ENCODE measurements around the gene PLXNA4.

PLXNA4 gene

GRCh38 chr7:132564090-132564489 lies 12.2 kb downstream of the PLXNA4 start:
- no peak for DNase-seq

DNA sequence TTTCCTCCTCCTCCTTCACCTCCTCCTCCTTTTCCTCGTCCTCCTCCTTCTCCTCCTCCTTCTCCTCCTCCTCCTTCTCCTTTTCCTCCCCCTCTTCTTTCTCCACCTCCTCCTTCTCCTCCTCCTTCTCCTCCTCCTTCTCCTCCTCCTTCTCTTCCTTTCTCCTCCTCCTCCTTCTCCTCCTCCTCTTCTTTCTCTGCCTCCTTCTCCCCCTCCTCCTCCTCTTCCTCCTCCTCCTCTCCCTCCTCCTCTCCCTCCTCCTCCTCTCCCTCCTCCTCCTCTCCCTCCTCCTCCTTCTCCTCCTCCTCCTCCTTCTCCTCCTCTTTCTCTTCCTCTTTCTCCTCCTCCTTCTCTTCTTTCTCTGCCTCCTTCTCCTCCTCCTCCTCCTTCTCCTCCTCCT lies 13.6 kb downstream of the PLXNA4 start:
- DNase-seq, result no peak

- no peak for DNase-seq
Measured at GRCh38 chr7:132561763-132562162, 14.5 kb downstream of the PLXNA4 start.

- peak in 1 of 3 experiments; percentile 26 for DNase-seq
Measured at GRCh38 chr7:132560825-132561529, 15.3 kb downstream of the PLXNA4 start.

DNA sequence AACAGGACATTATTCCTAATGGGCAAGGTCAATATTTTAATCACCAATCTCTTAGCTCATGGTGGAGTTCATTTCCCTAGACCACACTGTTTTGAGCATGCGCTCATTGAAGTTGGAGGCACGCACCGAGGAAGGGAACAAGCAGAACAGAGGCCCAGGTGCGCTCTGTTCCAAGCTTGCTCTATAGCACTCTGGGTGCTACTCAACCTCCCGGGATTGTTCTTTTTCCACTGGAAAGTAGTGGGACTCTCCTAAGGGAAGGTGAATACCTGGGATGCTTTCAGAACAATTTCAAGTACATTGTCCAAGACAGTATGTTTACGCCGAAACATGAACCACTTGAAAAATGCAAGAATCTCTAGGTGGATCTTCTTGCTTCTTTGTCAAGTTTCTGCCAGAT lies 16.2 kb downstream of the PLXNA4 start:
- no peak for DNase-seq

DNA sequence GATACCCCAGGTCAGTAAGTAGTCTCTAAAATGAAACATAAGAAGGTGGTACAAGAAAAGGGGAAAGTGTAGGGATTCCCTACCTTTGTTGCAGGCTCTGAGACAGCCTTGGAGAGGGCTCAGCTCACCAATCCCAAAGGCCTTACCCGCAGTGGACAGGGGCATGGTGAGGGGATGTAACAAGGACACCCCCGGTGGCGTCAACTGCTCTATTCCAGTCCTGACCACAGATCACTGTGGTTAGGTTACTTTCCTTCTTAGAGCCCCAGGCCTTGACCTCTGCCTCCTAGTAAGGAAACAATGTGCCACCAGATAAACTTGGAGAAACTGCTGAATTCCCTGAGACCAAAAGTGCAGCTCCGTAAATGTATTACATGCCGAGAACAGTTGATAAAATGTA lies 17.5 kb downstream of the PLXNA4 start:
- DNase-seq, result no peak

DNA sequence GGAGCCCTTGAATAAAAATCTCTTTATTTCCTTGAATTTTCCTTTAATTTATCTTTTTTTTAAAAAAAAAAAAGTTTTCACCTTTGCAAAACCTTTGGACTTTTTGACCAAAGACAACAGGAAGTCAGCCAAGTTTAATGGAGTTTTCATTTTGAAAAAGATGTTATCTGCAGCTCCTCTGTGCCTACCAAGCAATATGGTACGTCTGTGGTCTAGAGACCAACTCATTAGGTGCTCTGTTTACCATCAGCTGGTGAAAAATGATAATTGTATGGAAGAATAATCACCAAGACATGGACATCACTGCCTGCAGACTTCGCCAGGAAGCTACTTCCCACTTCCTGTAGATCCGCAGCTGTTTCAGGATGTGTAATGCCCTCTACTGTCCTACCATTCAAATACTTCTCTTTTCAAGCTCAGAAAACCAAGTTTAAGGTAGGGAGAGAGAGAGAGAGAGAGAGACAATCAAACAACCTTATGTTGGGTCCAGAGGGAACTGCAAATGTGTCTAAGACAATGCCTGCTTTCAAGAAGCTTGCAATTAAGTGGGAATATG lies 18.7 kb downstream of the PLXNA4 start:
- DNase-seq, result peak in 2 of 3 experiments; percentile 24 to 29

GRCh38 chr7:132554446-132554845 lies 21.8 kb downstream of the PLXNA4 start:
- DNase-seq, result peak in 1 of 3 experiments; percentile 63

DNA sequence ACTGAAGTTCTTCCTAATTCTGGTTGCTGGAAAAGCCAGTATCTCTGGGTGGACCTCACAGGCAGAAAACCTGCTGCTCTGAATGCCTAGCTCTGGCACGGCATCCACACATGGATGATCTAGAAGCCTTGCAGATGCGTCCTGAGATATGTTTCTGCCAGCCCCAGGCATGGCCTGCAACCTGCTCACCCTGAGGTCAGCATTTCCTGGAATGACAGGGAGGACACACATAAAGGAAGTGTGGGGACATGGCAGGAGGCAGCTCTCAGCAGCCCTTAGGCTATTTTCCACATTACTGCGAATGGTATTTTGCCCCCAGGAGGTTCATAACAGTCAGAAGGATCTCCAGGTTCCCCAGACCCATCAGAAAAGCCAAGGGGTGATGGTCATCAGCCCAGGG lies 23.2 kb downstream of the PLXNA4 start:
- DNase-seq, result no peak

GRCh38 chr7:132551886-132552285 lies 24.4 kb downstream of the PLXNA4 start:
- DNase-seq, result peak in 2 of 3 experiments; percentile 37 to 88

- peak in 1 of 3 experiments; percentile 88 for DNase-seq
Measured at GRCh38 chr7:132551439-132551838, 24.8 kb downstream of the PLXNA4 start.

GRCh38 chr7:132548489-132549078 lies 27.7 kb downstream of the PLXNA4 start:
- DNase-seq, result no peak

DNA sequence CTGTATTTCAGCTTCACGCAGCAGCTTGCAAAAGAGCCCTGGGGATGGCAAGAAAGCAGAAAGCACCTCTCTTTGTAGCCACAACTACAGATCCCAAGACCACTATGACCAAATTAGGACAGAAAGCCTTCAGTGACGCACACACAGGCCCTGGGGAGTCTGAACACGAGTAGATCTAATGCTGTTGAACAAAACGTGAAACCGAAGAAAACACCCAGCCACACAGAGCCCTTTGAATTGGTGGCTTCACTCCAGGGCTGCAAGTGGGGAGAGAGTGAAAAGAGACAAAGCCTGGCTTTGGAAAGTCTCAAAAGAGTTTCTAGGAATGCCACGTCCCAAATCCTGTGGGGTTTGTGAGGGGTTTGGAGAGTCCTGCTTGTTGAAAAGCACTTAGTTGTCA lies 28.4 kb downstream of the PLXNA4 start:
- no peak for DNase-seq

- no peak for DNase-seq
Measured at GRCh38 chr7:132546366-132547127, 29.7 kb downstream of the PLXNA4 start.

DNA sequence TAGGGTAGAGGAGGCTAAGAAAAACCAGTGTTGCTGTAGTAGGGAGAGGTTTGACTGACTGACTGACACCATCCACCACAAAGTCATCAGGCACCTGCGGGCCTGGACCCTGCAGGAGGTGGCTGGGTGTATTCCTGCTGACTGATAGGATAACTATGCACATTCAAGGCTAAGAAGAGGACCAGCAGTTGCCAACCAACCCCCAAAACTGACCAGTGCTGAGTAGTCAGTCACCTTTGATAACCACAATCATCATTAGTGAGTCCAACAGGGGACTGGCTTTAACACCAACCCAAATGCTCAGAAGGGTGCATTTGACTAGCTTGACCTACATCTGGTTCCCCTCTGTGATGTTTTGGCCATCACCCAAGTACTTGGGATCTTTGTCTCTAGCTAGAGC lies 30.5 kb downstream of the PLXNA4 start:
- no peak for DNase-seq

- no peak for DNase-seq
Measured at GRCh38 chr7:132544999-132545398, 31.3 kb downstream of the PLXNA4 start.

DNA sequence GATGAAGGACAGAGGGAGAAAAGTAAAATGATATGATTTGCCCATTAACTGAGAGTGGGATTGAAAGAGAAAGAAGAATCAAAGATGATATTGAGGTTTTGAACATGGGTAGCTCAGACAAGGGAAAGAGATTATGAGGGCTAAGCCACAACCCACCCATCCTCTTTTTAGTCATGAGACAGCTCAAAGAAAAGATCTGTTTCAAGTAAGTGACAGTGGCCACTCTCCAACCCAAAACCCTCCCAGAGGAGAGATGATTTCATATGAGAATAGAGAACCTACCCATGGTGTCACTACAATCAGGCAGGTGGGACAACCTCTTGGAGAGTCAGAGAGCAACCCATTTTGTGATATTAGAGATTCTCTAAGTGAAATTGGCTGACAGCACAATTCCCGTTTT lies 32.2 kb downstream of the PLXNA4 start:
- DNase-seq, result no peak

- DNase-seq, result no peak
Measured at GRCh38 chr7:132542895-132543294, 33.4 kb downstream of the PLXNA4 start.

- DNase-seq, result no peak
Measured at GRCh38 chr7:132541656-132542055, 34.6 kb downstream of the PLXNA4 start.

- no peak for DNase-seq
Measured at GRCh38 chr7:132537456-132538145, 38.7 kb downstream of the PLXNA4 start.

DNA sequence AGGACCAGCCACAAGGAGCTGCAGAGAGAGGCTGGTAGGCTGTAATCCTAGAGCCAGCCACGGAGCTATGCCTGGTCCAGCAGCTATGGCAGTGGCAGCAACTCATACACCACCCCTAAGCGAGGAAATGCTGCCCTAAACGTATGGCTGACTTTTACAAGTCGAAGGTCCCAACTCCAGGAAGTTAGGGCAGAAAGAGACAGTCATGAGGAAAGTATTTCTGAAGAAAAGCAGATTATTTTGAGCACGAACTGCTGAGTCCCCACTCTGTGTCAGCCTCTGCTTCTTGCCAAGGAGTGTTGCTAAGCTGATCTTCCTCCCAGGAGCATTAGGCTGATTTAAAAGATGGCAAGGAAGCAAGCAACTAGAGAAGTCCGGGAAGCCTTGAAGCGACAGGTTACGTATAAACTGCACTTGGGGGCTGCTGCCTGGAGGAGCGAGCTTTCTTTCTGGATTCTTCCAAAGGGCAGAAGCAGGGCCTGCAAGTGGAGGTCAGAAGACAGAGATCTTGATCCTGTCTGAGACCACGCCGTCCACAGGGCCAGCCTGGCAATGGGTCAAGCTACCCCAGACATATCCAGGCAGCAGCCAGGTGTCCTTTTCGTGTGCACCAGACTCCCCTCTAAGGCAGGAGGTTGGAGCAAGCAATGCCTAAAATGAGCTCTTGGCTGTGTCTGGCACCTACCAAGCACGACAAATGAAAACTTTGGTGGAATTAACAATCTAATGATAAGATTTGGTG lies 39.4 kb downstream of the PLXNA4 start:
- DNase-seq, result no peak

- no peak for DNase-seq
Measured at GRCh38 chr7:132533916-132534315, 42.4 kb downstream of the PLXNA4 start.

Data from NCI-H1417 (cell line).